B cell (primary cell): Measurements from ENCODE around the gene HABP2. TPM values are rescaled to one million over a fixed set of nuclear protein-coding genes. Genes with fewer than 3 reads are reported as not detected.

Experiments
- ATAC-seq: fragments of 200-7000 bp; cut with Tn5 transposase; one replicate; pipeline ENCODE4 v1.10.0; 2021; ENCODE audit warnings: low read depth, mild to moderate bottlenecking, moderate number of reproducible peaks, moderate library complexity
- CTCF ChIA-PET: fragments of 350-600 bp; sonication (Branson Sonifier 250); formaldehyde crosslinking; loops from one replicate; lab custom pipeline; 2021; ENCODE audit warnings: antibody characterized with exemption, inconsistent platforms; lab: Charles Lee
- POLR2A ChIA-PET: fragments of 350-600 bp; sonication (Branson Sonifier 250); formaldehyde crosslinking; loops from one replicate; lab custom pipeline; 2021; ENCODE audit warnings: antibody characterized with exemption; lab: Charles Lee
- DNase-seq: peaks from one replicate; pipeline ENCODE4 v3.0.0; 2013
- H2AFZ ChIP-seq: 2 replicates; pipeline ENCODE4 v1.6.1; 2012; ENCODE audit warnings: mild to moderate bottlenecking, low read depth, low read length; ENCODE audit not compliant: insufficient read depth, poor library complexity, severe bottlenecking
- H3K27ac ChIP-seq, 2 donors: 1 replicate in 1 of 2; 2 replicates in 1 of 2; pipeline ENCODE4 v1.5.1; 2012 to 2013; ENCODE audit warnings: low read length in 2 of 2, mild to moderate bottlenecking in 2 of 2, moderate library complexity in 1 of 2
- H3K27me3 ChIP-seq, 4 experiments: fragments of 200-600 bp in 1 of 4; sonication (generic) in 1 of 4; replicated peaks in 1 of 4; 1 replicate in 2 of 4; 2 replicates in 2 of 4; pipeline versions ENCODE4 v1.6.1 to v1.7.0; 2013 to 2016; ENCODE audit warnings: low read length in 3 of 4, mild to moderate bottlenecking in 2 of 4, mixed read lengths in 1 of 4, moderate library complexity in 1 of 4; ENCODE audit not compliant: insufficient read depth in 4 of 4, control insufficient read depth in 3 of 4; ENCODE audit errors: control extremely low read depth in 1 of 4
- H3K36me3 ChIP-seq, 2 experiments: replicated peaks in 1 of 2; 1 replicate in 1 of 2; 2 replicates in 1 of 2; pipeline versions ENCODE4 v1.6.1 to v1.7.1; 2013; ENCODE audit warnings: low read length in 1 of 2; ENCODE audit not compliant: insufficient read depth in 2 of 2, control insufficient read depth in 1 of 2; ENCODE audit errors: control extremely low read depth in 1 of 2, extremely low read depth in 1 of 2
- H3K4me1 ChIP-seq, 2 donors: fragments of 200-600 bp in 1 of 2; sonication (generic) in 1 of 2; 1 replicate in 1 of 2; 2 replicates in 1 of 2; pipeline versions ENCODE4 v1.5.1 to v1.6.1; 2013 to 2017; ENCODE audit warnings: low read length in 2 of 2; ENCODE audit not compliant: control insufficient read depth in 2 of 2, insufficient read depth in 2 of 2
- H3K4me2 ChIP-seq: replicated peaks from 2 replicates; pipeline ENCODE3; 2012; ENCODE audit warnings: mild to moderate bottlenecking, low read depth, low read length; ENCODE audit not compliant: poor library complexity, severe bottlenecking
- H3K4me3 ChIP-seq, 5 experiments: fragments of 200-600 bp in 1 of 5; sonication (generic) in 1 of 5; 1 replicate in 3 of 5; 2 replicates in 2 of 5; pipeline versions ENCODE4 v1.5.1 to v1.7.0; 2011 to 2016; ENCODE audit warnings: low read length in 4 of 5, mild to moderate bottlenecking in 4 of 5, low read depth in 2 of 5, control low read depth in 1 of 5, moderate library complexity in 1 of 5; ENCODE audit not compliant: insufficient read depth in 1 of 5; ENCODE audit errors: control extremely low read depth in 1 of 5, extremely low read depth in 1 of 5
- H3K79me2 ChIP-seq: fragments of 200-600 bp; sonication (generic); one replicate; pipeline ENCODE4 v1.6.0; 2016; ENCODE audit warnings: low read length; ENCODE audit not compliant: control insufficient read depth, insufficient read depth
- H3K9ac ChIP-seq: fragments of 200-600 bp; sonication (generic); 2 replicates; pipeline ENCODE4 v1.6.1; 2017; ENCODE audit warnings: mild to moderate bottlenecking, low read length, moderate library complexity
- H3K9me3 ChIP-seq, 3 donors: one replicate each; pipeline versions ENCODE4 v1.6.1 to v1.7.1; 2013; ENCODE audit warnings: low read length in 2 of 3; ENCODE audit not compliant: control insufficient read depth in 2 of 3, insufficient read depth in 1 of 3; ENCODE audit errors: control extremely low read depth in 1 of 3
- H4K20me1 ChIP-seq: 2 replicates; pipeline ENCODE4 v1.6.0; 2012; ENCODE audit warnings: mild to moderate bottlenecking, low read length; ENCODE audit not compliant: insufficient read depth, control insufficient read depth, poor library complexity, severe bottlenecking
- H3K27ac Mint-ChIP-seq: one replicate; pipeline ENCODE4 v1.8.0; 2021; ENCODE audit warnings: mixed read lengths
- H3K27me3 Mint-ChIP-seq: one replicate; pipeline ENCODE4 v1.8.0; 2021; ENCODE audit warnings: mixed read lengths
- H3K4me1 Mint-ChIP-seq: one replicate; pipeline ENCODE4 v1.8.0; 2021; ENCODE audit warnings: mixed read lengths
- H3K4me3 Mint-ChIP-seq: one replicate; pipeline ENCODE4 v1.8.0; 2021; ENCODE audit warnings: mixed read lengths
- H3K9me3 Mint-ChIP-seq: one replicate; pipeline ENCODE4 v1.8.0; 2022; ENCODE audit warnings: mixed read lengths; ENCODE audit not compliant: insufficient read depth
- EZH2 ChIP-seq: IDR thresholded peaks from 2 replicates; pipeline ENCODE4 v1.6.1; 2012; ENCODE audit warnings: borderline replicate concordance, low read depth, mild to moderate bottlenecking, moderate library complexity, low read length; ENCODE audit not compliant: insufficient read depth, poor library complexity, severe bottlenecking
- WGBS: methylation state at CpG from one replicate; pipeline ENCODE4 v1.1.5; 2013; ENCODE audit warnings: missing lambda C conversion rate; ENCODE audit not compliant: insufficient coverage; 5-methylcytosine and 5-hydroxymethylcytosine counted together
- intact Hi-C: fragments of 100-400 bp; cut with micrococcal nuclease; formaldehyde crosslinking; loops from one replicate; pipeline ENCODE4 v1.10.0; 2022
- polyA plus RNA-seq: library from polyadenylated mRNA; depleted of rRNA; stranded (reverse); fragments of >200 nt; gene quantifications from 2 replicates; pipeline ENCODE4 v1.2.3, GENCODE V29; 2012
- total RNA-seq, 2 donors: library from RNA; stranded (reverse); fragments of 120-200 nt in 1 of 2; gene quantifications; 1 replicate in 1 of 2; 2 replicates in 1 of 2; pipeline versions ENCODE4 v1.2.3 to v1.2.4, GENCODE V29; 2013 to 2022
- TF ChIP-seq, protein P1 (sequence below): fragments of 200-600 bp; IDR thresholded peaks from one replicate; pipeline ENCODE4 v1.8.0; 2022; ENCODE audit warnings: antibody characterized with exemption, mild to moderate bottlenecking

The HABP2 gene
- total and polyA plus RNA-seq, 2 donors (not counting 1 experiment from before 2014, with no cell fraction given) = not detected

DNA sequence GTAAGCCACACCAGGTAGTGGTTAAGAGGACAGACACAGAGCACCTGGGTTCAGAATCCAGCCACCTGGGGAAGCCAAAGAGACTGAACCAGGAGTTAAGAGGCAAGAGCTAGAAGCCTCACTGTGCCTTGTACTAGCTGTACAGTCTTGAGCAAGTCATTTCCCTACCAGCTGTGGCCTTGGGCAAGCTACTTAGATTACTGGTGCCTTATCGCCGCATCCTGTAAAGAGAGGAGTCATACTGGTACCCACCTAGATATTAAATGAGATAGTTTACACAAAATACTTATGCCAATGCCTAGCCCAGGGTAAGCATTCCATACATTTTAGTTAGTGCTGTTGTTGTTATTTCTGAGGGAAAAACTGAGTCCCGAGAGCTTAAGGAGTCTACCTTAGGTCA is 47.7 kb downstream of the HABP2 start:
- Mint-ChIP-seq H3K9me3 (no peaks in the 10 kb centered on the region), H3K27ac (no peak overlapping the region), H3K4me3 (no peak overlapping the region), H3K27me3 (peaks cover 6% of the 10 kb centered on the region), H3K4me1 (no peaks in the 10 kb centered on the region)
- no peak overlapping the region for H2AFZ ChIP-seq
- ATAC-seq (no peak), DNase-seq (no peak)
- H3K9ac ChIP-seq = no peak overlapping the region
- intact Hi-C loops = no loop called here
- H3K4me1 ChIP-seq = no peaks in the 10 kb centered on the region
- H3K36me3 ChIP-seq = no peaks in the 10 kb centered on the region
- 100% methylated on average over 1 of the region's 3 CpGs for WGBS
- CTCF ChIA-PET = no interaction called here
- no peak overlapping the region for H3K4me3 ChIP-seq
- no peaks in the 10 kb centered on the region for H4K20me1 ChIP-seq
- POLR2A ChIA-PET = no interaction called here
- no peak overlapping the region for H3K27ac ChIP-seq
- no peaks in the 10 kb centered on the region for H3K79me2 ChIP-seq
- no peak overlapping the region for H3K4me2 ChIP-seq
- TF ChIP-seq EZH2 = no peak
- TF ChIP-seq, protein P1, sequence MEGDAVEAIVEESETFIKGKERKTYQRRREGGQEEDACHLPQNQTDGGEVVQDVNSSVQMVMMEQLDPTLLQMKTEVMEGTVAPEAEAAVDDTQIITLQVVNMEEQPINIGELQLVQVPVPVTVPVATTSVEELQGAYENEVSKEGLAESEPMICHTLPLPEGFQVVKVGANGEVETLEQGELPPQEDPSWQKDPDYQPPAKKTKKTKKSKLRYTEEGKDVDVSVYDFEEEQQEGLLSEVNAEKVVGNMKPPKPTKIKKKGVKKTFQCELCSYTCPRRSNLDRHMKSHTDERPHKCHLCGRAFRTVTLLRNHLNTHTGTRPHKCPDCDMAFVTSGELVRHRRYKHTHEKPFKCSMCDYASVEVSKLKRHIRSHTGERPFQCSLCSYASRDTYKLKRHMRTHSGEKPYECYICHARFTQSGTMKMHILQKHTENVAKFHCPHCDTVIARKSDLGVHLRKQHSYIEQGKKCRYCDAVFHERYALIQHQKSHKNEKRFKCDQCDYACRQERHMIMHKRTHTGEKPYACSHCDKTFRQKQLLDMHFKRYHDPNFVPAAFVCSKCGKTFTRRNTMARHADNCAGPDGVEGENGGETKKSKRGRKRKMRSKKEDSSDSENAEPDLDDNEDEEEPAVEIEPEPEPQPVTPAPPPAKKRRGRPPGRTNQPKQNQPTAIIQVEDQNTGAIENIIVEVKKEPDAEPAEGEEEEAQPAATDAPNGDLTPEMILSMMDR = no peak
- H3K27me3 ChIP-seq = peaks cover 0 to 2% (median 0%) of the 10 kb centered on the region in 4 experiments
- H3K9me3 ChIP-seq = peaks cover 0 to 6% (median 0%) of the 10 kb centered on the region in 3 donors

DNA sequence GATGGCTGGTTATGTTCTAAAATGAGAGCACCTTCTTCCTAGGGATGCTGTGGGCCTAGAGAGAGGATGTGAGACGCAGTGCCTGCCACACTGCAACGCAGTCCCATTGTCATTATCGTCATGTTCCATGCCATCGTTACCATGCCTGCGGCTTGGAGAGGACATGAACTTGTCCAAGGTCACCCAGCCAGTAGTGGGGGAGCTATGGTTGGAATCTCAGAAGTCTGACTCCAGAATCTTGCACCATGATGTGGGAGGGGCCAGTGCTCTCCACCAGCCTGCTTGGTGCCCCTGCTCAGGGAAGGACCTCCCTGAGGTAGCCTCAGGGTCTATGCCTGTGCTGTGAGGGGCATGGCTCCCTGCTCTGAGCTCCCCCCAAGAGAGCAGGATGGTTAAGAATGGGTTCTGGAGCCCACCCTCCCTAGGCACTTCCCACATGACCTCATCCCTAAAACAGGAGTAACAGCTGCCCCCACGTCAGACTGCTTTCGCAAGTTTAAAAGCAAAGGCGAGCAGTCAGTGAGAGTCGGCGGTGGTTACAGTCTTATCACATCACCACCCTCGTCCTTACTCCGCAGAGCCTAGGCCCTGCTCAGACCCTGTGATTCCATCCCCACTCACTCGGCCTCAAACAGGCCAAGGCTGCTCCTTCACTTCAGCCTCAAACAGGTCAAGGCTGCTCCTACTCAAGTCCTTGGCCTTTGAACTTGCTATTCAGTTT is 50.4 kb downstream of the HABP2 start:
- Histone ChIP-seq H3K4me3 (no peak overlapping the region), H2AFZ (no peak overlapping the region), H4K20me1 (no peaks in the 10 kb centered on the region), H3K4me2 (no peak overlapping the region), H3K9me3 (peaks cover 0 to 6% (median 0%) of the 10 kb centered on the region in 3 donors), H3K79me2 (no peaks in the 10 kb centered on the region), H3K36me3 (no peaks in the 10 kb centered on the region), H3K9ac (no peak overlapping the region), H3K27me3 (peaks cover 0 to 2% (median 0%) of the 10 kb centered on the region in 4 experiments), H3K27ac (no peak overlapping the region), H3K4me1 (no peaks in the 10 kb centered on the region)
- intact Hi-C loops = no loop called here
- 88% methylated on average over 12 of the region's 13 CpGs for WGBS
- DNase-seq (no peak), ATAC-seq (no peak)
- Mint-ChIP-seq H3K27ac (no peak overlapping the region), H3K9me3 (no peaks in the 10 kb centered on the region), H3K4me1 (no peaks in the 10 kb centered on the region), H3K4me3 (no peak overlapping the region), H3K27me3 (peaks cover 4% of the 10 kb centered on the region)
- no peak for TF ChIP-seq EZH2
- TF ChIP-seq, protein P1 = no peak
- CTCF ChIA-PET = no interaction called here
- POLR2A ChIA-PET = no interaction called here
